Keratinocyte (primary cell): ENCODE results near the gene MMAB. TPM values are rescaled to one million over a fixed set of nuclear protein-coding genes. Genes with fewer than 3 reads are reported as not detected.

Experiments used
- DNase-seq: peaks from one replicate; pipeline ENCODE4 v3.0.0-alpha.2; 2011; ENCODE audit warnings: low read depth, missing footprints, low spot score
- FAIRE-seq: peaks from 2 replicates; lab custom pipeline; 2011; peaks lifted over from hg19 to GRCh38; lab: Jason Lieb, UNC
- H2AFZ ChIP-seq: 2 replicates; pipeline ENCODE4 v1.6.0; 2012; ENCODE audit warnings: low read length, control low read depth, inconsistent platforms; ENCODE audit not compliant: control insufficient read depth
- H3K27ac ChIP-seq: 2 replicates; pipeline ENCODE4 v1.5.1; 2011; ENCODE audit warnings: low read length; ENCODE audit not compliant: control insufficient read depth, insufficient read depth
- H3K27me3 ChIP-seq: 3 replicates; pipeline ENCODE4 v1.6.0; 2011; ENCODE audit warnings: low read length; ENCODE audit not compliant: control insufficient read depth, insufficient read depth; ENCODE audit errors: extremely low read depth
- H3K36me3 ChIP-seq, 2 experiments: 2 replicates in 1 of 2; 3 replicates in 1 of 2; pipeline ENCODE4 v1.5.1; 2011; ENCODE audit warnings: low read length in 2 of 2, mild to moderate bottlenecking in 1 of 2; ENCODE audit not compliant: control insufficient read depth in 2 of 2, insufficient read depth in 2 of 2; ENCODE audit errors: extremely low read depth in 1 of 2
- H3K4me1 ChIP-seq: 3 replicates; pipeline ENCODE4 v1.5.1; 2011; ENCODE audit warnings: low read length; ENCODE audit not compliant: control insufficient read depth, insufficient read depth; ENCODE audit errors: extremely low read depth
- H3K4me2 ChIP-seq: 3 replicates; pipeline ENCODE4 v1.6.0; 2011; ENCODE audit warnings: low read depth, low read length; ENCODE audit not compliant: control insufficient read depth, insufficient read depth; ENCODE audit errors: extremely low read depth
- H3K4me3 ChIP-seq, 3 experiments: fragments of 200-600 bp in 1 of 3; sonication (generic) in 1 of 3; 2 replicates in 2 of 3; 3 replicates in 1 of 3; pipeline ENCODE4 v1.5.1; 2011 to 2016; ENCODE audit warnings: low read length in 3 of 3, mild to moderate bottlenecking in 3 of 3, control low read depth in 2 of 3, inconsistent platforms in 1 of 3, low read depth in 1 of 3, mixed read lengths in 1 of 3, mixed run types in 1 of 3, moderate library complexity in 1 of 3; ENCODE audit not compliant: control insufficient read depth in 2 of 3, insufficient read depth in 2 of 3; ENCODE audit errors: extremely low read depth in 1 of 3
- H3K79me2 ChIP-seq: 2 replicates; pipeline ENCODE4 v1.6.0; 2012; ENCODE audit warnings: low read length; ENCODE audit not compliant: control insufficient read depth, insufficient read depth
- H3K9ac ChIP-seq: 3 replicates; pipeline ENCODE4 v1.6.0; 2011; ENCODE audit warnings: low read length; ENCODE audit not compliant: control insufficient read depth, insufficient read depth; ENCODE audit errors: extremely low read depth
- H3K9me1 ChIP-seq: 3 replicates; pipeline ENCODE4 v1.6.0; 2011; ENCODE audit warnings: low read length; ENCODE audit not compliant: control insufficient read depth, insufficient read depth; ENCODE audit errors: extremely low read depth
- H3K9me3 ChIP-seq: 2 replicates; pipeline ENCODE4 v1.5.1; 2012; ENCODE audit warnings: low read depth, low read length; ENCODE audit not compliant: control insufficient read depth
- H4K20me1 ChIP-seq: 3 replicates; pipeline ENCODE4 v1.6.0; 2011; ENCODE audit warnings: low read length; ENCODE audit not compliant: control insufficient read depth, insufficient read depth; ENCODE audit errors: extremely low read depth
- CTCF ChIP-seq, 3 experiments: IDR thresholded peaks in 1 of 3; conservative IDR thresholded peaks in 1 of 3; optimal IDR thresholded peaks in 1 of 3; 2 replicates in 2 of 3; 3 replicates in 1 of 3; pipeline versions ENCODE3 to v1.5.1; 2011; ENCODE audit warnings: low read length in 3 of 3, mild to moderate bottlenecking in 3 of 3, moderate library complexity in 2 of 3, control low read depth in 1 of 3, inconsistent platforms in 1 of 3; ENCODE audit not compliant: insufficient read depth in 2 of 3; ENCODE audit errors: extremely low read depth in 1 of 3
- EZH2 ChIP-seq: IDR thresholded peaks from one replicate; pipeline ENCODE4 v1.6.1; 2012; ENCODE audit warnings: inconsistent platforms, mild to moderate bottlenecking, low read length, moderate library complexity
- dilution Hi-C: fragments of 300-500 bp; cut with MboI; formaldehyde crosslinking; loops from one replicate; pipeline ENCODE4 v1.7.0; 2020; ENCODE audit warnings: low sequenced_read_pairs; ENCODE audit not compliant: extremely low pct_ligation_motif_present
- polyA plus RNA-seq, 5 experiments: library from polyadenylated mRNA; depleted of rRNA in 3 of 5; stranded (reverse) in 3 of 5; stranded (forward) in 1 of 5; unstranded in 1 of 5; fragments of >200 nt; gene quantifications; 1 replicate in 1 of 5; 2 replicates in 3 of 5; 3 replicates in 1 of 5; pipeline versions ENCODE4 v1.2.1 to v1.2.3, GENCODE V29; 2011 to 2012; ENCODE audit warnings: missing spikeins in 2 of 5, low read depth in 1 of 5, low replicate concordance in 1 of 5

Gene MMAB
- polyA plus RNA-seq, 1 donor (not counting 4 experiments of a cell fraction or from before 2014, with no cell fraction given): 30.6 TPM

GRCh38 chr12:109504068-109504467 lies 69.2 kb downstream of the MMAB start:
- no peak overlapping the region for H3K9ac ChIP-seq
- no peak overlapping the region for H2AFZ ChIP-seq
- dilution Hi-C loops: no loop called here
- H3K36me3 ChIP-seq: peaks cover 32 to 34% of the 10 kb centered on the region in 2 experiments
- H3K4me1 ChIP-seq: no peaks in the 10 kb centered on the region
- H3K27me3 ChIP-seq: no peaks in the 10 kb centered on the region
- TF ChIP-seq CTCF (optimal IDR thresholded peaks at IDR 0.05 in 1 of 3, IDR thresholded peaks at IDR 0.05 in 1 of 3, conservative IDR thresholded peaks at IDR 0.05 in 1 of 3; ENCODE audit: extremely low read depth in 1 of 3, insufficient read depth in 2 of 3, low read length in 3 of 3) (no peak), EZH2 (no peak)
- H3K79me2 ChIP-seq: no peaks in the 10 kb centered on the region
- H3K9me3 ChIP-seq: no peaks in the 10 kb centered on the region
- no peak overlapping the region for H3K27ac ChIP-seq
- FAIRE-seq (no peak), DNase-seq (no peak)
- H3K4me3 ChIP-seq: no peak overlapping the region
- no peaks in the 10 kb centered on the region for H3K9me1 ChIP-seq
- H4K20me1 ChIP-seq: no peaks in the 10 kb centered on the region
- H3K4me2 ChIP-seq: no peak overlapping the region

Other genes starting within 250 kb of the MMAB start
- gene MYO1H, start 225.6 kb downstream of the MMAB start, polyA plus RNA-seq: 0.03 TPM in 1 of 3 replicates, not detected in the others
- gene KCTD10, start 96.2 kb downstream of the MMAB start, polyA plus RNA-seq: 84.5 to 128 TPM (median 107 TPM) in 3 replicates
- 22.4 to 29.1 TPM (median 27.1 TPM) in 3 replicates for gene UBE3B, start 95.9 kb downstream of the MMAB start, polyA plus RNA-seq
- 26.7 to 29.5 TPM (median 29.3 TPM) in 3 replicates for gene MVK, start 290 bp upstream of the MMAB start, polyA plus RNA-seq
- gene FAM222A, start 140.3 kb upstream of the MMAB start, polyA plus RNA-seq: 0.05 to 0.24 TPM (median 0.06 TPM) in 3 replicates